HEK293T (cell line): ENCODE data around the gene ZIC5.

Experiments
- BHLHE40 ChIP-seq: fragments of 450-650 bp; IDR thresholded peaks from 2 replicates; pipeline ENCODE4 v1.6.1; 2016; ENCODE audit warnings: mild to moderate bottlenecking, moderate library complexity, borderline replicate concordance
- CTBP1 ChIP-seq: fragments of 450-650 bp; IDR thresholded peaks from 2 replicates; pipeline ENCODE4 v1.6.1; 2016; ENCODE audit warnings: borderline replicate concordance
- ELF4 ChIP-seq: fragments of 450-650 bp; IDR thresholded peaks from 2 replicates; pipeline ENCODE4 v1.6.1; 2017; ENCODE audit warnings: antibody characterized with exemption
- FOXA1 ChIP-seq: fragments of 450-650 bp; IDR thresholded peaks from 2 replicates; pipeline ENCODE4 v1.6.1; 2016; ENCODE audit warnings: mild to moderate bottlenecking
- FOXK2 ChIP-seq: fragments of 450-650 bp; IDR thresholded peaks from 2 replicates; pipeline ENCODE4 v1.6.1; 2016; ENCODE audit warnings: mild to moderate bottlenecking
- FOXM1 ChIP-seq: fragments of 450-650 bp; IDR thresholded peaks from 2 replicates; pipeline ENCODE4 v1.6.1; 2017; ENCODE audit warnings: mild to moderate bottlenecking, borderline replicate concordance
- NFRKB ChIP-seq: fragments of 450-650 bp; IDR thresholded peaks from 2 replicates; pipeline ENCODE4 v1.6.1; 2016; ENCODE audit warnings: mild to moderate bottlenecking, moderate library complexity
- SP1 ChIP-seq: fragments of 450-650 bp; IDR thresholded peaks from 2 replicates; pipeline ENCODE4 v1.6.1; 2017
- SUZ12 ChIP-seq: fragments of 450-650 bp; IDR thresholded peaks from 2 replicates; pipeline ENCODE4 v1.6.1; 2016; ENCODE audit warnings: mild to moderate bottlenecking
- ZNF384 ChIP-seq: fragments of 450-650 bp; IDR thresholded peaks from 2 replicates; pipeline ENCODE4 v1.6.1; 2016
- TF ChIP-seq, protein P1 (sequence below): fragments of 450-650 bp; IDR thresholded peaks from 2 replicates; pipeline ENCODE4 v1.6.1; 2016

DNA sequence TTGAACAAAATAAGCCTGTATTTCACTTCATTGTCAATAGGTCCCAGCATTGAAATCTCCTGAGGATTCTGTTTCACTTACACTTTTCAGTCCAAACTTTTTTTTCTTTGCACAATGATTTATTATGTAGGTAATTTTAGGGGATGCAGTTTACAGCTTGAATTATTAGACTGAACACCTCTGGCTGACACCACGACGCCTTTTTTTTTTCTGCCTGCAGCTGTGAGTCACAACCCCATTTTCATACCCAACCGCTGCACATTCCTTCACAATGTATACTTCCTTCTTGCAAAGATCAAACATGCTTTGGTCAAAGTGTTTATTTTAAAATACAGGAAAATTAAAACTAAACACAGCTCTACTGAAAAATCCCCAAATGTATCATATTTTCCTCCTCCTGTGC is 21.4 kb upstream of the ZIC5 start:
- no peak for TF ChIP-seq SP1
- TF ChIP-seq ZNF384 = peak; percentile 90
- TF ChIP-seq FOXK2 = no peak
- TF ChIP-seq ELF4 = no peak
- TF ChIP-seq FOXM1 = no peak
- no peak for TF ChIP-seq NFRKB
- TF ChIP-seq, protein P1, sequence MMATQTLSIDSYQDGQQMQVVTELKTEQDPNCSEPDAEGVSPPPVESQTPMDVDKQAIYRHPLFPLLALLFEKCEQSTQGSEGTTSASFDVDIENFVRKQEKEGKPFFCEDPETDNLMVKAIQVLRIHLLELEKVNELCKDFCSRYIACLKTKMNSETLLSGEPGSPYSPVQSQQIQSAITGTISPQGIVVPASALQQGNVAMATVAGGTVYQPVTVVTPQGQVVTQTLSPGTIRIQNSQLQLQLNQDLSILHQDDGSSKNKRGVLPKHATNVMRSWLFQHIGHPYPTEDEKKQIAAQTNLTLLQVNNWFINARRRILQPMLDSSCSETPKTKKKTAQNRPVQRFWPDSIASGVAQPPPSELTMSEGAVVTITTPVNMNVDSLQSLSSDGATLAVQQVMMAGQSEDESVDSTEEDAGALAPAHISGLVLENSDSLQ = peak; percentile 70
- no peak for TF ChIP-seq BHLHE40
- no peak for TF ChIP-seq CTBP1
- no peak for TF ChIP-seq FOXA1
- TF ChIP-seq SUZ12 = no peak
